GM10266 (cell line): ENCODE data around the gene PRKCA.

ENCODE experiments used
- DNase-seq: peaks from one replicate; pipeline ENCODE4 v3.0.0; 2012; ENCODE audit errors: extremely low spot score
- CTCF ChIP-seq: IDR thresholded peaks from 2 replicates; pipeline ENCODE4 v1.5.1; 2012; ENCODE audit warnings: mild to moderate bottlenecking, low read depth; ENCODE audit not compliant: control insufficient read depth, insufficient read depth; ENCODE audit errors: missing control alignments

Gene PRKCA

DNA sequence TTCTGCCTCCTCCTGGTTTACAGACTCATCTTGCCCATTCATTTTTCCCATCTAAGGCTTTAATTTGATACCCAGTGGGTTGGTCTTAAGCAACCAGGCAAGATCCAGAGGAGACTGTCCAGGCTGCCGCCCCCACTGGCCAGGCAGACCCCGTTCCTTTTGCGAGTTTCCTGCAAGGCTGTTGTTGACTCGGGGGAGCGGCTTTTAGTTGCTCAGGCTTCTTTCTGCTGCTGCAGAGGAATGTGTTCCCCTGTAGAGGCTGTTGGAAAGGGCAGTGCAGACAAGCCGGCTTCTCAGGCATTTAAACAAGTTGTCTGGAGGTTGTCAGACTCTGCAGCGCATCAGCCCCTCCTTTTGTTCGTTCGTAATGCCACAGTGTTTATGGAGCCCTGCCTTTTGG lies 231.2 kb downstream of the PRKCA start:
- TF ChIP-seq CTCF, result no peak
- DNase-seq, result no peak

- no peak for TF ChIP-seq CTCF
- no peak for DNase-seq
Observed at GRCh38 chr17:66533986-66534385, 231.6 kb downstream of the PRKCA start.

DNA sequence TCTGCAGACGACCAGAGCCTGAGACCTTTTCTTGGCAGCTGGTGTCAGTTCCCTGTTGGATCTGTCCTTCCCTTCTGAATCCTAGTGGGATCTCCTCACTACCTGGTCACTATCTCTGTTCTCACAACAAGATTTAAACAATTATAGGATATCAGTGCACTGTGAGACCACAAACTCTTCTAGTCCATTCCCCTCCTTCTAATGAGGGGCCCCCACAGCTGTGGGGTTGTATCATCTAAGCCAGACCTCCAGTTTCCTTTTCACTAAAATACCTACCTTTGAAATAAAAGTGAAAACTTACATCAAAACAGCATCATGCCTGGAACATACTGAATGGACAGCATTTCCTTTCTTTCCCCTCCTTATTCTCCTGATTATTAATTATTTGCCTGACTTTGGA lies 233.2 kb downstream of the PRKCA start:
- peak; percentile 9 for DNase-seq
- no peak for TF ChIP-seq CTCF

- no peak for TF ChIP-seq CTCF
- DNase-seq, result no peak
Observed at GRCh38 chr17:66537502-66537901, 235.1 kb downstream of the PRKCA start.

DNA sequence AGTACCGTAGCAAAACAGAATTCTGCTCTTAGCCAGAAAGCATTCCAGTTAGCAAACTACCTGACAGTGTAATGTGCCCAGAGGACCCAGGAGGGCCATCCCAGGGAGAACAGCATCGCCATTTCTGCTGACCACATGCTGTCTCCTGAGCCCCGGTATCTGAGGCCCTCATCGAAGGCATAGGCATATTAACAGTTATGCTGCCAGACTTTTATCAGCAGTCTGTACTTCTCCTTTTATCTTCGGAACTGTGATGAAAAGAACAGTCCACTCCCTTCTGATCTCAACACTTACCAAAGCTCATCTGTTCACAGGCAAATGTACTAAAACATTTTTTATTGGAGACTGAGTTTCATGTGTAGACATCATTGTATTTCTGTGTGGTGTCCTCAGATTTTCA lies 236.4 kb downstream of the PRKCA start:
- DNase-seq, result no peak
- no peak for TF ChIP-seq CTCF

DNA sequence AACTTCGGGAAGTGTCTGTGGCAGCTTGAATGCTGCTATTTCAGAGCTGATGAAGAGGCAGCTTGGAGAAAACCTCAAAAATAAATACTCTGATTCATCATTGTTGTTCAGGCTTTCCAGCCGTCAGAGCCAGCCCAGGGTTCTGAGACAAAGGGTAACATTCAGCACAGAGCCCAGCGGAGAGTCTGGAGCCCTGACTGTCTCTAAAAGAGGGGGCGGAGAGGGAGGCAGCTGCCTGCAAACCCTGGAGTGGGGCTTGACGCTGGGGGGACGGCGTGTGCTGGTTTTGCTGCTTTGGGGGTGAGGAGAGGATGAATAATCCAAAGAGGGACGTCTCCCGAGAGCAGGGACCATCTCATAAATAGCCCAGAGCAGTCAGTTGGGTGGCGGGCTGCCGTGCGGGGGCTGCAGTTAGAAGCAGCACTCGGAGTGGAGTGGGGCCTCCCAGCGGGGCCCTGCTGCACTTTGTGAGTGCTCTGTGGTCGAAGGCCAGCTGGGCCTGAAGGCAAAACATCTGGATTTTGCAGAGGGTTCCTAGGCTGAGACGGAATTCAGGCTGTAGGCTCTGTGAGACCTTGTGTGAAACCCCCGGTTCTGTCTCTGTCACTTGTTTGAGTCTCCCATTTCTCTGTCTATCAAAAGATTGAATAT lies 237.8 kb downstream of the PRKCA start:
- TF ChIP-seq CTCF, result no peak
- DNase-seq, result no peak

- no peak for TF ChIP-seq CTCF
- DNase-seq, result peak; percentile 17
Observed at GRCh38 chr17:66541461-66542128, 239.2 kb downstream of the PRKCA start.
